DND-41 (cell line): ENCODE results near the gene ERAL1.
A peak's percentile ranks its signal among the peaks of the same experiment; 100 is the strongest.
"Not testable (repeated sequence)": the region's sequence is repeated elsewhere in the genome, so short reads cannot be mapped to it uniquely, and the experiment has no call there.

Experiments used
- ATAC-seq: fragments of 200-7000 bp; cut with Tn5 transposase; 3 replicates; pipeline ENCODE4 v1.9.1; 2021; ENCODE audit warnings: low read depth; ENCODE audit not compliant: insufficient read depth
- DNase-seq: peaks from one replicate; pipeline ENCODE4 v3.0.0-alpha.2; 2020
- H2AFZ ChIP-seq: 2 replicates; pipeline ENCODE4 v1.6.0; 2012; ENCODE audit warnings: low read depth, low read length
- H3K27ac ChIP-seq: 2 replicates; pipeline ENCODE4 v1.5.1; 2012; ENCODE audit warnings: low read length, inconsistent platforms
- H3K27me3 ChIP-seq: fragments of 200-600 bp; sonication (generic); 2 replicates; pipeline ENCODE4 v1.6.0; 2012; ENCODE audit warnings: low read length, mild to moderate bottlenecking, inconsistent platforms; ENCODE audit not compliant: insufficient read depth, poor library complexity
- H3K36me3 ChIP-seq: 2 replicates; pipeline ENCODE4 v1.5.1; 2012; ENCODE audit warnings: low read length, inconsistent platforms; ENCODE audit not compliant: insufficient read depth
- H3K4me1 ChIP-seq: 2 replicates; pipeline ENCODE4 v1.5.1; 2012; ENCODE audit warnings: mild to moderate bottlenecking, low read length; ENCODE audit not compliant: insufficient read depth
- H3K4me2 ChIP-seq: 2 replicates; pipeline ENCODE4 v1.6.0; 2012; ENCODE audit warnings: mild to moderate bottlenecking, moderate library complexity, low read length, inconsistent platforms; ENCODE audit not compliant: insufficient read depth
- H3K4me3 ChIP-seq, 2 experiments: fragments of 200-600 bp in 1 of 2; shearing (Covaris generic) in 1 of 2; 2 replicates each; pipeline ENCODE4 v1.5.1; 2012 to 2016; ENCODE audit warnings: inconsistent platforms in 2 of 2, low read length in 2 of 2, mild to moderate bottlenecking in 2 of 2, low read depth in 1 of 2, moderate library complexity in 1 of 2
- H3K79me2 ChIP-seq: 2 replicates; pipeline ENCODE4 v1.6.0; 2012; ENCODE audit warnings: low read length, inconsistent platforms; ENCODE audit not compliant: insufficient read depth
- H3K9ac ChIP-seq: 2 replicates; pipeline ENCODE4 v1.6.0; 2012; ENCODE audit warnings: low read depth, mild to moderate bottlenecking, inconsistent platforms, low read length, moderate library complexity
- H3K9me3 ChIP-seq: 2 replicates; pipeline ENCODE4 v1.5.1; 2012; ENCODE audit warnings: low read length, moderate library complexity, mild to moderate bottlenecking, inconsistent platforms; ENCODE audit not compliant: insufficient read depth, severe bottlenecking
- H4K20me1 ChIP-seq: 2 replicates; pipeline ENCODE4 v1.6.0; 2012; ENCODE audit warnings: low read length; ENCODE audit not compliant: insufficient read depth
- EZH2 ChIP-seq: IDR thresholded peaks from 3 replicates; pipeline ENCODE4 v1.6.1; 2012; ENCODE audit warnings: borderline replicate concordance, low read depth, mild to moderate bottlenecking, moderate library complexity, low read length, inconsistent platforms; ENCODE audit not compliant: severe bottlenecking
- TF ChIP-seq, protein P1 (sequence below): IDR thresholded peaks from 2 replicates; pipeline ENCODE4 v1.5.1; 2012; ENCODE audit warnings: borderline replicate concordance, low read length, moderate library complexity, mild to moderate bottlenecking; ENCODE audit not compliant: poor library complexity, severe bottlenecking; ENCODE audit errors: extremely low read depth

The ERAL1 gene

DNA sequence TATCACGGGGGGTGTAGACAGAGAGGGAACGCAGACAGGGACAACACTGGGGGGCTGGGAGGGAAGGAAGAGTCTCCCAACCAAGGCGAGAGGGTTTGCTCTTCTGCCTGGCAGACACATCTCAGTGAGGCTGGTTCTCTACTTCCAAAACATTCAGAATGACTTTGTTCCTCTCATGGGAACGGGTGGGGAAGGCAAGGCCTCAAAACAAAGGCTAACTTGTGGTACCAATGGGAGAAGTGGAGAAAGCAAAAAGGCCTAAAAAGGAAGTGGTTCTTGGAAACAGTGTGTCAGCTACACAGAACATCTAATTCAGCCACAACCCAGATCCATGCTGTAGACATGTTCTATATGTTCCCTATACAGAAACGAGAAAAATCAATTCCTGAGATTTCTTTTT lies 35.2 kb downstream of the ERAL1 start:
- Histone ChIP-seq H3K4me3 (no peak overlapping the region), H3K27ac (no peak overlapping the region), H3K4me2 (no peak overlapping the region), H3K9me3 (no peaks in the 10 kb centered on the region), H4K20me1 (no peaks in the 10 kb centered on the region), H3K36me3 (no peaks in the 10 kb centered on the region), H3K79me2 (no peaks in the 10 kb centered on the region), H2AFZ (no peak overlapping the region), H3K9ac (no peak overlapping the region), H3K4me1 (peaks cover 9% of the 10 kb centered on the region), H3K27me3 (no peaks in the 10 kb centered on the region)
- TF ChIP-seq EZH2, result no peak
- TF ChIP-seq, protein P1, sequence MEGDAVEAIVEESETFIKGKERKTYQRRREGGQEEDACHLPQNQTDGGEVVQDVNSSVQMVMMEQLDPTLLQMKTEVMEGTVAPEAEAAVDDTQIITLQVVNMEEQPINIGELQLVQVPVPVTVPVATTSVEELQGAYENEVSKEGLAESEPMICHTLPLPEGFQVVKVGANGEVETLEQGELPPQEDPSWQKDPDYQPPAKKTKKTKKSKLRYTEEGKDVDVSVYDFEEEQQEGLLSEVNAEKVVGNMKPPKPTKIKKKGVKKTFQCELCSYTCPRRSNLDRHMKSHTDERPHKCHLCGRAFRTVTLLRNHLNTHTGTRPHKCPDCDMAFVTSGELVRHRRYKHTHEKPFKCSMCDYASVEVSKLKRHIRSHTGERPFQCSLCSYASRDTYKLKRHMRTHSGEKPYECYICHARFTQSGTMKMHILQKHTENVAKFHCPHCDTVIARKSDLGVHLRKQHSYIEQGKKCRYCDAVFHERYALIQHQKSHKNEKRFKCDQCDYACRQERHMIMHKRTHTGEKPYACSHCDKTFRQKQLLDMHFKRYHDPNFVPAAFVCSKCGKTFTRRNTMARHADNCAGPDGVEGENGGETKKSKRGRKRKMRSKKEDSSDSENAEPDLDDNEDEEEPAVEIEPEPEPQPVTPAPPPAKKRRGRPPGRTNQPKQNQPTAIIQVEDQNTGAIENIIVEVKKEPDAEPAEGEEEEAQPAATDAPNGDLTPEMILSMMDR, result no peak
- ATAC-seq (0 out of 3 replicates have a peak, but pooled peaks have one; percentile 33), DNase-seq (no peak)

GRCh38 chr17:28891201-28891600 lies 36.4 kb downstream of the ERAL1 start:
- Histone ChIP-seq H3K27ac (no peak overlapping the region), H3K27me3 (no peaks in the 10 kb centered on the region), H3K9me3 (no peaks in the 10 kb centered on the region), H3K79me2 (peaks cover 3% of the 10 kb centered on the region; the same call in 1 of the 2 replicates), H3K9ac (no peak overlapping the region), H3K36me3 (no peaks in the 10 kb centered on the region), H2AFZ (no peak overlapping the region), H4K20me1 (no peaks in the 10 kb centered on the region), H3K4me1 (peaks cover 13% of the 10 kb centered on the region), H3K4me2 (no peak overlapping the region), H3K4me3 (no peak overlapping the region)
- TF ChIP-seq, protein P1, result no peak
- TF ChIP-seq EZH2, result no peak
- ATAC-seq (no peak), DNase-seq (no peak)

- Histone ChIP-seq H3K27me3 (no peaks in the 10 kb centered on the region), H3K4me1 (peaks cover 21% of the 10 kb centered on the region), H3K9ac (no peak overlapping the region), H3K4me2 (no peak overlapping the region), H3K79me2 (peaks cover 3% of the 10 kb centered on the region; the same call in 1 of the 2 replicates), H2AFZ (no peak overlapping the region), H3K9me3 (no peaks in the 10 kb centered on the region), H3K36me3 (no peaks in the 10 kb centered on the region), H4K20me1 (no peaks in the 10 kb centered on the region), H3K4me3 (no peak overlapping the region), H3K27ac (no peak overlapping the region)
- ATAC-seq (no peak), DNase-seq (no peak)
- TF ChIP-seq, protein P1, result no peak
- TF ChIP-seq EZH2, result no peak
Observed at GRCh38 chr17:28892024-28892423, 37.2 kb downstream of the ERAL1 start.

DNA sequence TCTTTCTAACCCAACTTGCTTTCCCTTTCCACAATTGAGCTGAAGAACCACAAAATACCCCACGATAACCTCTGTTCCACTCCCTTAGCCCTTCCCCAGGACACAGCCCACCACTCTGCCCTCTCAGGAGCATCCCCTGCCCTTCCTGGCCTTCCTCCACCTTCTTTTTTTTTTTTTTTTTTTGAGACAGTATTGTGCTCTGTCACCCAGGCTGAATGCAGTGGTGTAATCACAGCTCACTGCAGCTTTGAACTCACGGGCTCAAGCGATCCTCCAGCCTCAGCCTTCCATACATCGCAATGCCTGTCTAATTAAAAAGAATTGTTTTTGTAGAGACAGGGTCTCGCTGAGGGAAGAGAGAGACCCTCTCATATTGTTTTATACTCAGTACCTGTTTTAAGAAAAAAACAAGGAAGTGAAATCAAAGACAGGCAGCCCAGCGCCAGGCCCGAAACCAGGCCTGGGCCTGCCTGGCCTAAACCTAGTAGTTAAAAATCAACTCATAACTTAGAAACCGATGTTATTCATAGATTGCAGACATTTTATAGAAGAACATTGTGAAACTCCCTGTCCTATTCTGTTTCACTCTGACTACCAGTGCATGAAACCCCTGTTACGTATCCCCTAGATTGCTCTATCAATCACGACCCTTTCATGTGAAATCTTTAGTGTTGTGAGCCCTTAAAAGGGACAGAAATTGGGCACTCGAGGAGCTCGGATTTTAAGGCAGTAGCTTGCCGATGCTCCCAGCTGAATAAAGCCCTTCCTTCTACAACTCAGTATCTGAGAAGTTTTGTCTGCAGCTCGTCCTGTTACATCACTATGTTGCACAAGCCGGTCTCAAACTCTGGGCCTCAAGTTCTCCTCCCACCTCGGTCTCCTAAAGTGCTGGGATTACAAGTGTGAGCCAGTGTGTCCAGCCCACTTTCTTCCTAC lies 38.7 kb downstream of the ERAL1 start:
- H4K20me1 ChIP-seq, H3K79me2 ChIP-seq, H3K4me2 ChIP-seq, H3K4me3 ChIP-seq, H3K27me3 ChIP-seq, H3K9ac ChIP-seq, H3K36me3 ChIP-seq, DNase-seq, H2AFZ ChIP-seq, H3K9me3 ChIP-seq, ATAC-seq: not testable (repeated sequence)
- H3K4me1 ChIP-seq, result peaks cover 36% of the 10 kb centered on the region
- peak overlapping the region; percentile 24 for H3K27ac ChIP-seq
